Measurements from ENCODE around the gene ZNF709. TPM values are rescaled to one million over a fixed set of nuclear protein-coding genes. Genes with fewer than 3 reads are reported as not detected.

The ZNF709 gene
- total RNA-seq: 1.4 and 1.8 TPM in 2 replicates

GRCh38 chr19:12484371-12485051 lies at the start of gene ZNF709:
Gene ZNF709 (minus strand): TSS chr19:12484816. CDS start chr19:12484657, 159 bp downstream.

GRCh38 chr19:12440541-12441316 lies 43.9 kb downstream of the ZNF709 start, which contains the start of gene ZNF443:
Gene ZNF443 (minus strand): TSS chr19:12441021. CDS start chr19:12440914, 107 bp downstream.

Small RNAs within 50 kb of the gene (small RNA-seq; reads per million reads assigned to genes)
- gene MTCO1P27 (not detected), gene PPIAP20 (not detected)

Other genes with a start within 250 kb of the ZNF709 start
- 4.8 and 6.3 TPM in 2 replicates for gene ZNF44, start 189.9 kb downstream of the ZNF709 start, total RNA-seq
- gene ZNF563, start 151.2 kb downstream of the ZNF709 start, total RNA-seq: 2.0 and 2.2 TPM in 2 replicates
- 1.4 and 1.8 TPM in 2 replicates for gene ZNF442, start 119.1 kb downstream of the ZNF709 start, total RNA-seq
- gene ZNF799, start 83.5 kb downstream of the ZNF709 start, total RNA-seq: 2.6 and 3.1 TPM in 2 replicates
- 1.5 and 1.8 TPM in 2 replicates for gene ZNF443, start 43.8 kb downstream of the ZNF709 start, total RNA-seq
- 3.3 and 4.0 TPM in 2 replicates for gene ZNF564, start 66.7 kb upstream of the ZNF709 start, total RNA-seq
- gene ZNF490, start 126.0 kb upstream of the ZNF709 start, total RNA-seq: 6.1 and 7.3 TPM in 2 replicates
- gene ZNF791, start 126.1 kb upstream of the ZNF709 start, total RNA-seq: 10.3 and 12.7 TPM in 2 replicates
- gene MAN2B1, start 181.9 kb upstream of the ZNF709 start, total RNA-seq: 27.4 and 41.2 TPM in 2 replicates
- 5.9 and 6.3 TPM in 2 replicates for gene WDR83, start 182.0 kb upstream of the ZNF709 start, total RNA-seq
- gene DHPS, start 197.1 kb upstream of the ZNF709 start, total RNA-seq: 59.2 and 60.0 TPM in 2 replicates
- gene GNG14, start 203.2 kb upstream of the ZNF709 start, total RNA-seq: not detected in 2 replicates
- gene FBXW9, start 211.8 kb upstream of the ZNF709 start, total RNA-seq: 18.2 and 23.5 TPM in 2 replicates
- gene TNPO2, start 239.1 kb upstream of the ZNF709 start, total RNA-seq: 43.0 and 54.0 TPM in 2 replicates
- 131 and 163 TPM in 2 replicates for gene TRIR, start 249.9 kb upstream of the ZNF709 start, total RNA-seq

Data from subcutaneous preadipocyte (primary cell).